B cell (primary cell): ENCODE results near the gene CEP68. TPM values are rescaled to one million over a fixed set of nuclear protein-coding genes. Genes with fewer than 3 reads are reported as not detected.
A peak's percentile ranks its signal among the peaks of the same experiment; 100 is the strongest.

Source experiments
- ATAC-seq: fragments of 200-7000 bp; cut with Tn5 transposase; one replicate; pipeline ENCODE4 v1.10.0; 2021; ENCODE audit warnings: low read depth, mild to moderate bottlenecking, moderate number of reproducible peaks, moderate library complexity
- CTCF ChIA-PET: fragments of 350-600 bp; sonication (Branson Sonifier 250); formaldehyde crosslinking; loops from one replicate; lab custom pipeline; 2021; ENCODE audit warnings: antibody characterized with exemption, inconsistent platforms; lab: Charles Lee
- POLR2A ChIA-PET: fragments of 350-600 bp; sonication (Branson Sonifier 250); formaldehyde crosslinking; loops from one replicate; lab custom pipeline; 2021; ENCODE audit warnings: antibody characterized with exemption; lab: Charles Lee
- DNase-seq: peaks from one replicate; pipeline ENCODE4 v3.0.0; 2013
- H2AFZ ChIP-seq: 2 replicates; pipeline ENCODE4 v1.6.1; 2012; ENCODE audit warnings: mild to moderate bottlenecking, low read depth, low read length; ENCODE audit not compliant: insufficient read depth, poor library complexity, severe bottlenecking
- H3K27ac ChIP-seq, 2 donors: 1 replicate in 1 of 2; 2 replicates in 1 of 2; pipeline ENCODE4 v1.5.1; 2012 to 2013; ENCODE audit warnings: low read length in 2 of 2, mild to moderate bottlenecking in 2 of 2, moderate library complexity in 1 of 2
- H3K27me3 ChIP-seq, 4 experiments: fragments of 200-600 bp in 1 of 4; sonication (generic) in 1 of 4; replicated peaks in 1 of 4; 1 replicate in 2 of 4; 2 replicates in 2 of 4; pipeline versions ENCODE4 v1.6.1 to v1.7.0; 2013 to 2016; ENCODE audit warnings: low read length in 3 of 4, mild to moderate bottlenecking in 2 of 4, mixed read lengths in 1 of 4, moderate library complexity in 1 of 4; ENCODE audit not compliant: insufficient read depth in 4 of 4, control insufficient read depth in 3 of 4; ENCODE audit errors: control extremely low read depth in 1 of 4
- H3K36me3 ChIP-seq, 2 experiments: replicated peaks in 1 of 2; 1 replicate in 1 of 2; 2 replicates in 1 of 2; pipeline versions ENCODE4 v1.6.1 to v1.7.1; 2013; ENCODE audit warnings: low read length in 1 of 2; ENCODE audit not compliant: insufficient read depth in 2 of 2, control insufficient read depth in 1 of 2; ENCODE audit errors: control extremely low read depth in 1 of 2, extremely low read depth in 1 of 2
- H3K4me1 ChIP-seq, 2 donors: fragments of 200-600 bp in 1 of 2; sonication (generic) in 1 of 2; 1 replicate in 1 of 2; 2 replicates in 1 of 2; pipeline versions ENCODE4 v1.5.1 to v1.6.1; 2013 to 2017; ENCODE audit warnings: low read length in 2 of 2; ENCODE audit not compliant: control insufficient read depth in 2 of 2, insufficient read depth in 2 of 2
- H3K4me2 ChIP-seq: replicated peaks from 2 replicates; pipeline ENCODE3; 2012; ENCODE audit warnings: mild to moderate bottlenecking, low read depth, low read length; ENCODE audit not compliant: poor library complexity, severe bottlenecking
- H3K4me3 ChIP-seq, 5 experiments: fragments of 200-600 bp in 1 of 5; sonication (generic) in 1 of 5; 1 replicate in 3 of 5; 2 replicates in 2 of 5; pipeline versions ENCODE4 v1.5.1 to v1.7.0; 2011 to 2016; ENCODE audit warnings: low read length in 4 of 5, mild to moderate bottlenecking in 4 of 5, low read depth in 2 of 5, control low read depth in 1 of 5, moderate library complexity in 1 of 5; ENCODE audit not compliant: insufficient read depth in 1 of 5; ENCODE audit errors: control extremely low read depth in 1 of 5, extremely low read depth in 1 of 5
- H3K79me2 ChIP-seq: fragments of 200-600 bp; sonication (generic); one replicate; pipeline ENCODE4 v1.6.0; 2016; ENCODE audit warnings: low read length; ENCODE audit not compliant: control insufficient read depth, insufficient read depth
- H3K9ac ChIP-seq: fragments of 200-600 bp; sonication (generic); 2 replicates; pipeline ENCODE4 v1.6.1; 2017; ENCODE audit warnings: mild to moderate bottlenecking, low read length, moderate library complexity
- H3K9me3 ChIP-seq, 3 donors: one replicate each; pipeline versions ENCODE4 v1.6.1 to v1.7.1; 2013; ENCODE audit warnings: low read length in 2 of 3; ENCODE audit not compliant: control insufficient read depth in 2 of 3, insufficient read depth in 1 of 3; ENCODE audit errors: control extremely low read depth in 1 of 3
- H4K20me1 ChIP-seq: 2 replicates; pipeline ENCODE4 v1.6.0; 2012; ENCODE audit warnings: mild to moderate bottlenecking, low read length; ENCODE audit not compliant: insufficient read depth, control insufficient read depth, poor library complexity, severe bottlenecking
- H3K27ac Mint-ChIP-seq: one replicate; pipeline ENCODE4 v1.8.0; 2021; ENCODE audit warnings: mixed read lengths
- H3K27me3 Mint-ChIP-seq: one replicate; pipeline ENCODE4 v1.8.0; 2021; ENCODE audit warnings: mixed read lengths
- H3K4me1 Mint-ChIP-seq: one replicate; pipeline ENCODE4 v1.8.0; 2021; ENCODE audit warnings: mixed read lengths
- H3K4me3 Mint-ChIP-seq: one replicate; pipeline ENCODE4 v1.8.0; 2021; ENCODE audit warnings: mixed read lengths
- H3K9me3 Mint-ChIP-seq: one replicate; pipeline ENCODE4 v1.8.0; 2022; ENCODE audit warnings: mixed read lengths; ENCODE audit not compliant: insufficient read depth
- EZH2 ChIP-seq: IDR thresholded peaks from 2 replicates; pipeline ENCODE4 v1.6.1; 2012; ENCODE audit warnings: borderline replicate concordance, low read depth, mild to moderate bottlenecking, moderate library complexity, low read length; ENCODE audit not compliant: insufficient read depth, poor library complexity, severe bottlenecking
- intact Hi-C: fragments of 100-400 bp; cut with micrococcal nuclease; formaldehyde crosslinking; loops from one replicate; pipeline ENCODE4 v1.10.0; 2022
- polyA plus RNA-seq: library from polyadenylated mRNA; depleted of rRNA; stranded (reverse); fragments of >200 nt; gene quantifications from 2 replicates; pipeline ENCODE4 v1.2.3, GENCODE V29; 2012
- total RNA-seq, 2 donors: library from RNA; stranded (reverse); fragments of 120-200 nt in 1 of 2; gene quantifications; 1 replicate in 1 of 2; 2 replicates in 1 of 2; pipeline versions ENCODE4 v1.2.3 to v1.2.4, GENCODE V29; 2013 to 2022
- TF ChIP-seq, protein P1 (sequence below): fragments of 200-600 bp; IDR thresholded peaks from one replicate; pipeline ENCODE4 v1.8.0; 2022; ENCODE audit warnings: antibody characterized with exemption, mild to moderate bottlenecking

CEP68 gene
- total and polyA plus RNA-seq, 2 donors (not counting 1 experiment from before 2014, with no cell fraction given): 11.0 to 32.0 TPM

DNA sequence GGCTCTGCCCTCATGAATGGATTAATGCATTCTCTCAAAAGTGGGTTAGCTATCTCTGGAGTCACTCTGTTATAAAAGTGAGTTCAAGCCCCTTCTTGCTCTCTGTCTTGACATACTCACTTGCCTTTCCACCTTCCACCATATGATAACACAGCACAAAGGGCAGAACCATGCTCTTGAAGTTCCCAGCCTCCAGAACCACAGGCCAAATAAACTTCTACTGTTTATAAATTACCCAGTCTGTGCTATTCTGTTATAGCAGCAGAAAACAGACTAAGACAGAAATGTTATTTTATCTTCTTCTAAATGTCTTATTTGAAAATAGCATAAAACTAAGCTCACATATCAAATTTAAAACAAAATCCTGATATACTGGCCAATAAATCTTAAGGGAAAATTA, 58.7 kb downstream of the CEP68 start:
- ATAC-seq (no peak), DNase-seq (no peak)
- H3K9ac ChIP-seq: no peak overlapping the region
- H3K27me3 ChIP-seq: no peaks in the 10 kb centered on the region
- peaks cover 100% of the 10 kb centered on the region for H3K79me2 ChIP-seq
- H3K36me3 ChIP-seq: no peaks in the 10 kb centered on the region
- Mint-ChIP-seq H3K27me3 (no peaks in the 10 kb centered on the region), H3K4me1 (peaks cover 60% of the 10 kb centered on the region), H3K4me3 (peak overlapping the region; percentile 6), H3K27ac (no peak overlapping the region), H3K9me3 (no peaks in the 10 kb centered on the region)
- intact Hi-C loops: no loop called here
- H3K4me1 ChIP-seq: peaks cover 14 to 17% of the 10 kb centered on the region in 2 donors
- no peak overlapping the region for H2AFZ ChIP-seq
- TF ChIP-seq, protein P1, sequence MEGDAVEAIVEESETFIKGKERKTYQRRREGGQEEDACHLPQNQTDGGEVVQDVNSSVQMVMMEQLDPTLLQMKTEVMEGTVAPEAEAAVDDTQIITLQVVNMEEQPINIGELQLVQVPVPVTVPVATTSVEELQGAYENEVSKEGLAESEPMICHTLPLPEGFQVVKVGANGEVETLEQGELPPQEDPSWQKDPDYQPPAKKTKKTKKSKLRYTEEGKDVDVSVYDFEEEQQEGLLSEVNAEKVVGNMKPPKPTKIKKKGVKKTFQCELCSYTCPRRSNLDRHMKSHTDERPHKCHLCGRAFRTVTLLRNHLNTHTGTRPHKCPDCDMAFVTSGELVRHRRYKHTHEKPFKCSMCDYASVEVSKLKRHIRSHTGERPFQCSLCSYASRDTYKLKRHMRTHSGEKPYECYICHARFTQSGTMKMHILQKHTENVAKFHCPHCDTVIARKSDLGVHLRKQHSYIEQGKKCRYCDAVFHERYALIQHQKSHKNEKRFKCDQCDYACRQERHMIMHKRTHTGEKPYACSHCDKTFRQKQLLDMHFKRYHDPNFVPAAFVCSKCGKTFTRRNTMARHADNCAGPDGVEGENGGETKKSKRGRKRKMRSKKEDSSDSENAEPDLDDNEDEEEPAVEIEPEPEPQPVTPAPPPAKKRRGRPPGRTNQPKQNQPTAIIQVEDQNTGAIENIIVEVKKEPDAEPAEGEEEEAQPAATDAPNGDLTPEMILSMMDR: no peak
- no peak for TF ChIP-seq EZH2
- H3K27ac ChIP-seq: no peak overlapping the region
- no peaks in the 10 kb centered on the region for H3K9me3 ChIP-seq
- CTCF ChIA-PET: interaction anchor here (1.4 kb wide), 2 partner anchors 8 to 54 kb away, joined by 3 to 4 read pairs; no protein-coding TSS in a partner anchor
- no peak overlapping the region for H3K4me2 ChIP-seq
- POLR2A ChIA-PET: no interaction called here
- H3K4me3 ChIP-seq: no peak overlapping the region
- H4K20me1 ChIP-seq: peaks cover 98% of the 10 kb centered on the region

- Mint-ChIP-seq H3K9me3 (no peaks in the 10 kb centered on the region), H3K27me3 (no peaks in the 10 kb centered on the region), H3K27ac (no peak overlapping the region), H3K4me3 (no peak overlapping the region), H3K4me1 (peaks cover 62% of the 10 kb centered on the region)
- no peak for TF ChIP-seq EZH2
- TF ChIP-seq, protein P1: no peak
- no peak overlapping the region for H3K4me3 ChIP-seq
- no peak overlapping the region for H3K4me2 ChIP-seq
- H3K9me3 ChIP-seq: no peaks in the 10 kb centered on the region
- POLR2A ChIA-PET: no interaction called here
- ATAC-seq: no peak
- H2AFZ ChIP-seq: no peak overlapping the region
- H3K9ac ChIP-seq: no peak overlapping the region
- no peak overlapping the region for H3K27ac ChIP-seq
- H3K27me3 ChIP-seq: no peaks in the 10 kb centered on the region
- H4K20me1 ChIP-seq: peaks cover 98% of the 10 kb centered on the region
- peaks cover 100% of the 10 kb centered on the region for H3K79me2 ChIP-seq
- H3K36me3 ChIP-seq: peaks cover 0 to 2% of the 10 kb centered on the region in 2 experiments
- H3K4me1 ChIP-seq: peaks cover 20 to 30% of the 10 kb centered on the region in 2 donors
- CTCF ChIA-PET: no interaction called here
- intact Hi-C loops: no loop called here
- no peak for DNase-seq
Observed at GRCh38 chr2:65116645-65117044, 60.4 kb downstream of the CEP68 start.
